ENCODE measurements around the gene GET4.

GET4 gene

GRCh38 chr7:888081-889024, 12.0 kb downstream of the GET4 start:
- no peak for DNase-seq

- DNase-seq, result no peak
Measured at GRCh38 chr7:889025-889390, 12.7 kb downstream of the GET4 start.

GRCh38 chr7:889391-889790, 13.0 kb downstream of the GET4 start:
- DNase-seq, result no peak

DNA sequence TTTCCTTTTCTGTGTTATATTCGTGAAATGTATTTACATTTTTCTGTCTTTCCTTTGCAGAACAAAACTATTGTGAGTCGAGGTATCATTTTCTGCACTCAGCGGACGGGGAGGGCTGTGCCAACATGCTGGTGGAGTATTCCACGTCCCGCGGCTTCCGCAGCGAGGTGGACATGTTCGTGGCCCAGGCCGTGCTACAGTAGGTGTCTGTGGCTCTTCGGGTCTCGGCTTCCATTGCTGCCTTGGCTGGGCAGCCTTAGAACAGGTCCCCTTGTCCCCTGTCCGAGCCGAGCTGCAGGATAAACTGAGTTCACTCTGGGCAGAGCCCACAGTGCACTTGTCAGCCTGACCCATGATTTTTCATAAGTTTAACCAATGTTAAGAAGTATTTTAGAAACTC, 14.5 kb downstream of the GET4 start:
- DNase-seq, result no peak

DNA sequence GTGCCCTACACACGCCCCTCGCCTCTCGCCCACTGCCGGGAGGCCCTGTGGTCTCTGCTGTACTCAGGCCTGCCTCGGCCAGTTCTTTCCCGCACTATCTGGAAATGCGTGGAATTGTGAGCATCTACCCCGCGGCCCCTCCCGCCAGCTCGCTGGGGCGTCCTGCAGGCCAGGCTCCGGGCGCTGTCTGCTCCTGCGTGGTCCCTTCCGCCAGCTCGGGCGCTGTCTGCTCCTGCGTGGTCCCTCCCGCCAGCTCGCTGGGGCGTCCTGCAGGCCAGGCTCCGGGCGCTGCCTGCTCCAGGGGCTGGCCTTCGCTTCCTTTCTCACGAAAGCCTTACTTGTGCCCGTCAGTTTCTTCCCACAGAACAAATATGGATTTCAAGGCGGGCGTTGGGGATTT, 14.9 kb downstream of the GET4 start:
- no peak for DNase-seq

- DNase-seq, result no peak
Measured at GRCh38 chr7:891805-892204, 15.5 kb downstream of the GET4 start.

GRCh38 chr7:892648-893593, 16.6 kb downstream of the GET4 start:
- DNase-seq, result no peak

DNA sequence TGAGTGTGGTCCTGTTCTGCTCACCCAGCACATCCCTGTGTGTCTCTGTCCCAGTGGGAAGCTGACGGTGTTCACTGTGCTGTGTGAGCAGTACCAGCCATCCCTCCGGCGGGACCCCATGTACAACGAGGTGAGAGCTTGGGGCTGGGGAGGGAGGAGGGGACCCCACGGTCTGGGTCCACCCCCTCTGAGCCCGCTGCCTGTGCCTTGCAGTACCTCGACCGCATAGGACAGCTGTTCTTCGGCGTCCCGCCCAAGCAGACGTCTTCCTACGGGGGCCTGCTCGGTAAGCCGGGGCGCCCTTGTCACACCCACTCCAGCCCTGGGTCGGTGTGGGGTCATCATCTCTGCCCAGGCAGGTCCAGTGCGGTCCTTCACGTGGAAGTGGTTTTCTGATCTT, 17.3 kb downstream of the GET4 start:
- DNase-seq, result no peak

GRCh38 chr7:894164-894867, 18.0 kb downstream of the GET4 start:
- DNase-seq, result no peak

- DNase-seq, result no peak
Measured at GRCh38 chr7:894927-895450, 18.6 kb downstream of the GET4 start.

DNA sequence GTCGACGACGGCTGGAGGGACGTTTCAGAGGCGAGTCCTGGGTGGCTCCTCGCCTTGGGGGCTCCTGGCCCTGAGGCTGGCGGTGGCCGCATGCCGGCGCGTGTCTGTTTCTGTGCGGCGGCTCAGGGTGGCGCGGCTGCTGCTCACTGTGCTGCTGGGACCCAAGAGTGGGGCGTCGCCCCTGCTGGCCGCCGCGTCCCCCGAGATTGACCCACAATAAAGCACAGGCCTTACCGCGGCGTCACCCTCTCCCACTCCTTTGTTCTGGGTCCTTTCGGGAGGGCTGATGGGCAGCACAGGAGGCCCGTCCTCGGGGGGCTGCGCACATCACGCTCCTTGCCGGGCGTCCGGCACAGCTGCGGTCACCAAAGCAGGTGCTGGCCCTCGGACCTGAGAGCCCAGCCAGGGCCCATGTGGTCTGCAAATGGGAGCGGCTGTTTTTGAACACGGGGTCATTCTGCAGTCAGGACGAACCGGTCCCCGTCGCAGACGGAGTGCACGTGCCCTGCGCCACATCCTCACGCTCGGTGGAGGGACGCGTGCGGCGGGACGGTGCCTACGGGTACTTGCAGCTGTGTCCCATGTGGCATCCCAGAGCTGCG, 19.2 kb downstream of the GET4 start:
- DNase-seq, result no peak

DNA sequence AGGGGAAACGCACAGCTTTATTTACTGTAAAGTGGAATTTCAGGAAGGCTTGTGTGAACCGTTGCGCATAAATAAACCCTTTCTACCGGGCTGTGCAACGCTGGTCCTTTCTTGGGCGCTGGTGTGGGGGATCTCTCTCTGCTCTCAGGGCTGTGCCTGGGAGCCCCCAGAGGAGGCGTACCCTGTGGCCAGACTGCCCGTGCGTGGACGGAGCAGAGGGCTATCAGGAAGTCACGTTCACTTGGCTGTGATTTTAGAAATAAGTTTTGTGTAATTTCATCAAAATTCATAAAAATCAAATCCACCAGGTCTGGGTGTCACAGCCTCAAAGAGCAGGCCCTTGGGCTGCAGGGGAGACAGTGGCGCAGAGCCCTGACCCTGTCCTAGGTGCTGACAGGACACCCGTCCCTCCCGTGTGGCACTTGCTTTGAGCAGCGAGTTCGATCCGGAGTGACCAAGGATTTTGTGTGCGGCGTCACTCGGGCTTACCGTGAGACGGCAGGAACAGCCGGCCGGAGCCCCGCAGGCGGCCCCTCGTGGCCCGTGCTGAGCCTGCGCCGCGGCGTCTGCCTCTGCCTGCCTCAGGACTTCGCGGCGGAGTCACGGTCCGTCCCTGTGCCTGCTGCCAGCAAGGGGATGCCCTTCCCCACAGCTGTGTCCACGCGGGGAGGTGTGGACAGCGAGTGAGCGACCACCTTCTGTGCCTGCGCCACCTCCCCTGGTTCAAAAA, 20.2 kb downstream of the GET4 start:
- no peak for DNase-seq

DNA sequence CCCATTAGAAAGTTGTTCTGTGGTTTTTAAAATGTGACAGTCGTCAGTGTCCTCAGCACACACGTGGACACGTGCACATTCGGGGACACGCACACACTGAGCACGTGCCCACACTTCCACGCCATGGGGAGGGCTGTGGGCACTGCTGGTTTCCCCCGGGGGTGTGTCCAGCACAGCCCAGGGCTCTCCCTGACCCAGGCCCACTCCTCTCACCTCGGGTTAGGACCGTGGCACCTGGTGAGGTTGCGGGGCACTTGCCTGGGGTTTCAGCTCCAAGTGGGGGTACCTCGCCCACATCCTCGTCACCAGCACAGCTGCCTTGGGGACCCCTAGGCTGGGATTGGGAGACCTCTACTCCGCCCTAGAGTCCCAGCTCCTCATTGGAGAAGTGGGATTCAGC, 20.7 kb downstream of the GET4 start:
- no peak for DNase-seq

GRCh38 chr7:897771-898376, 21.5 kb downstream of the GET4 start:
- no peak for DNase-seq

DNA sequence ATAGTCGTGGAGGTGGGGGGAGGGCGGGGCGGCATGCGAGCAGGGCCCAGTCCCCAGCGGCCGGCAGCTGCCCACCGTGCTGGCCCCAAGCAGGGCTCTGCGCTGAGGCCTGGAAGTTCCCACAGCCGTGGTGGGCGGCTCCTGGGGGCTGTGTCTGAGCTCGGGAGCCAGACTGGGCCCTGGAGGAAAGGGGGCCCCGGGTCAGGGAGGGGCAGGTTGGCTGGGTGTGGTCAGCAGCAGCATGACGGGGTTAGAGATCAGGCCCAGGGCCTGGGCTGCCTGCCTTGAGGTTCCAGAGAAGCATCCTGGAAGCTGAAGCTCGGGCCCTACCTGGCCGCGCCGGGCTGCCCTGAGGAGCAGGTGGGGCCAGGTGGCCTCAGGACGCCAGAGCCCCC, 22.1 kb downstream of the GET4 start:
- no peak for DNase-seq

DNA sequence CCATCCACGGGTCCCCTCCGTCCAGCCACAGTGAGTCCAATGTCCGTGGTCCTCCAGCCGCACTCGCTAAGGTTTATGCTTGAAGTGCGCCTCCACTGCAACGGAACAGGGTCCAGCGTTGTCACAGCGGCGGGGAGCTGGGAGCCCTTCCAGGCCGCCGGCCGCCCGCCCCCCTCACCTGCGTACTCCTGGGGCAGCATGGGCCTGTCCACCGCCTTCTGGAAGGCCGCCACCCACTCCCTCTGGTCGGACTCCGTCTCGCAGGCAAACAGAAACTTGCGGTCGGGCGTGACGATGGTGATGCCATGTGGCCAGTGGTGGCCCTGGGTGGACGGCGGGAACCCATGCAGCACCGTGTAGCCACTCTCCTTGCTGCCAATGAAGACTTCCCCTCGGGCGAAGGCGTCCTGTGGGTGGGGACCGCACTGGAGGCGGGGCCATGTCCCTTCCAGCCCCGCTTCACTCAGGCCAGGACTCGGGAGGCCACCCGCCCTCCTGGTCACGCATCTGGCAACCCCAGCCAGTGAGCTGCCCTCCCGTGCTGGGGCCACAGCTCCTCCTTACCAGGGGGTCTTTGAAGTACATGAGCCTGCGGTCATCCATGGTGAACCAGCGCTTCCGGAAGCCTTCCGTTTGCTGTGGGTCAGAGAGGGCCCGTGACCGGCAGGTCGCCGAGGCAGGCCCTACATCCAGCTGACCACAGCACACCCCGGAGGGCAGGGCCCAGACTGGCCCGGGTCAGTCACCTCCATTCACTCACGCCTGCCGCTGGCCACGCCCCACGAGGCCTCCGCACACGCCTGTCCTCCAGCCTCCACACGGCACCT, 22.7 kb downstream of the GET4 start:
- DNase-seq, result no peak

- DNase-seq, result no peak
Measured at GRCh38 chr7:899806-900205, 23.5 kb downstream of the GET4 start.

- no peak for DNase-seq
Measured at GRCh38 chr7:900331-901040, 24.1 kb downstream of the GET4 start.

GRCh38 chr7:901041-901387, 24.7 kb downstream of the GET4 start:
- no peak for DNase-seq

Data from NK-92 treated with Interleukin-12 subunit alpha and Interleukin-12 subunit beta, amount 100 ng/mL, for 24 hours (cell line).